GM18502 (cell line): ENCODE results near the gene ADAM12.

Experiments
- ATAC-seq: cut with Tn5 transposase; IDR thresholded peaks from one replicate; pipeline ENCODE4 v1.9.1; 2021; ENCODE audit warnings: mild to moderate bottlenecking; ENCODE audit not compliant: unreplicated experiment, poor library complexity

Gene ADAM12

DNA sequence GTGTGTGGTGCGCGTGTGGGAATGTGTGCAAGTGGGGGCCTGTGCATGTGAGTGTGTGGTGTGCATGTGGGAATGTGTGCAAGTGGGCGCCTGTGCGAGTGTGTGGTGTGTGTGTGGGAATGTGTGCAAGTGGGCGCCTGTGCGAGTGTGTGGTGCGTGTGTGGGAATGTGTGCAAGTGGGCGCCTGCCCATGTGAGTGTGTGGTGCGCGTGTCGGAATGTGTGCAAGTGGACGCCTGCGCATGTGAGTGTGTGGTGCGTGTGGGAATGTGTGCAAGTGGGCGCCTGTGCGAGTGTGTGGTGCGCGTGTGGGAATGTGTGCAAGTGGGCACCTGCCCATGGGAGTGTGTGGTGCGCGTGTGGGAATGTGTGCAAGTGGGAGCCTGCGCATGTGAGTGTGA lies 259.7 kb downstream of the ADAM12 start:
- no peak for ATAC-seq

- ATAC-seq: no peak
Measured at GRCh38 chr10:126127481-126128029, 260.7 kb downstream of the ADAM12 start.

- ATAC-seq: no peak
Measured at GRCh38 chr10:126126866-126127265, 261.4 kb downstream of the ADAM12 start.

GRCh38 chr10:126126023-126126422 lies 262.3 kb downstream of the ADAM12 start:
- no peak for ATAC-seq

DNA sequence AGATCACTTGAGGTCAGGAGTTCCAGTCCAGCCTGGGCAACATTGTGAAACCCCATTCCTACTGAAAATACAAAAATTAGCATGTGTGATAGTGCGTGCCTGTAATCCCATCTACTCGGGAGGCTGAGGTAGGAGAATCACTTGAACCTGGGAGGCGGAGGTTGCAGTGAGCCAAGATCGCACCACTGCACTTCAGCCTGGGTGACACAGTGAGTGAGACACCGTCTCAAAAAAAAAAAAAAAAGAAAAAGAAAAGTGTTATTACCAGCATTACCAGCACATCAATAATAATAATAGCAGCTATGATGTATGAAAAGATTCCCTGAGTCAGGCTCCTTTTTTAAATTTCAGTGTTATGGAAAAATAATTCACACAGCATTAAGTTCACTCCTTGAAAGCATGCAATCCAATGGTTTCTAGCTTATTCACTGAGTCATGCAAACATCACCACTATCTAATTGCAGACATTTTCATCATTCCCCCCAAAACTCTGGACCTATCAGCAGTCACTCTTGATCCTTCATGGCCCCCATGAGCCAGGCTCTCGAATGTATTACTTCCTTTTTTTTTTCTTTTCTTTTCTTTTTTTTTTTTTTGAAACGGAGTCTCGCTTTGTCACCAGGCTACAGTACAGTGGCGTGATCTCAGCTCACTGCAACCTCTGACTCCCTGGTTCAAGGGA lies 263.5 kb downstream of the ADAM12 start:
- no peak for ATAC-seq

- no peak for ATAC-seq
Measured at GRCh38 chr10:126124046-126124445, 264.2 kb downstream of the ADAM12 start.

GRCh38 chr10:126123466-126123865 lies 264.8 kb downstream of the ADAM12 start:
- no peak for ATAC-seq

DNA sequence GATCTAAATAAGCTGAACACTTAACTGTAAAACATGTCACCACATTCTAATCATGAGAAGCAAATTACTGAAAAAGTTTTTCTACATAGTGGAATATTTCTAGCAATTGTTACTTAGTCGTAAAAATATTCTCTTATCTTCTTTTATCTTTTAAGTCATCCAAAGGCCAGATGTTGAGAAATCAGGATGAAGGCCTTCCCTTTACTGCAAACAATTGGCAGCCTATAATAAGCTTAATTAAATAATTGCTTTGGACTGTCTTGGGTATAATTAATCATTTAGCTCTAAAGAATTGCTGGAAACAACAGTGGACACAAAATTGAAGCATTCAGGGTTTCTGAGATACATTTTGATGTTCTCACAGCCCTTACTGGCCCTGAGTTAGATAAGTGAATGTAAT lies 265.4 kb downstream of the ADAM12 start:
- ATAC-seq: no peak

DNA sequence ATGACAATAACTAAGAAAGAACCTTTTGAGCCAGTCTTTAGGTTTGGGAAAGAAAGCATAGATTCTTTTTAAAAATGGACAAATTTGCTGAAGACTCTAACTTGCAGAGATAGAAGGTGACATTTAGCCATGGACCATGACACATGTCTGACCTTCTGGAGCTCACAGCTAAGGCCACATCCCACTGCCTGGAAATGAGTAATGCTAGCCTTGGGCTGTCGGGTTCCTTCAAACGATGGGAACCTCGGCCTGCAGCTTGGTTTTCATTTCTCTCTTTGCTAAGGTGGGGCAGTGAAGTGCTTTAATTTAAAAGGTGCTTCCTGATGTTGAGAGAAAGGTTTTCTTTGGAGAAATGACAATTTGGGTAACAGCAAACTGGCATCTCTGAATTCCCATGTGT lies 268.7 kb downstream of the ADAM12 start:
- ATAC-seq: no peak

DNA sequence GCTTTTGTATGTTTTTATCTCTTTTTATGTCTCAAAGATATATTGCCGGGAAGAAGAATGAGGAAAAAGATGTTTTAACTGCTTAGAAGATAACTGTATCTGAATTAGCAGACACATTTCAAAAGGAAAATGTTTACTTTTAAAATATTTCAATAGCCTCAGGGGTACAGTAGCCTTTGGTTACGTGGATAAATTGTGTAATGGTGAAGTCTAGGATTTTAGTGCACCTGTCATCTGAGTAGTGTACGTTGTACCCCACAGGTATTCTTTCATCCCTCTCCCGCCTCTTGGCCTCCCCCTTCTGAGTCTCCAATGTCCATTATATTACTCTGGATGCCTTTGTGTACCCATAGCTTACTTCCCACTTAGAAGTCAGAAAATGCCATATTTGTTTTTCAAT lies 269.8 kb downstream of the ADAM12 start:
- no peak for ATAC-seq

DNA sequence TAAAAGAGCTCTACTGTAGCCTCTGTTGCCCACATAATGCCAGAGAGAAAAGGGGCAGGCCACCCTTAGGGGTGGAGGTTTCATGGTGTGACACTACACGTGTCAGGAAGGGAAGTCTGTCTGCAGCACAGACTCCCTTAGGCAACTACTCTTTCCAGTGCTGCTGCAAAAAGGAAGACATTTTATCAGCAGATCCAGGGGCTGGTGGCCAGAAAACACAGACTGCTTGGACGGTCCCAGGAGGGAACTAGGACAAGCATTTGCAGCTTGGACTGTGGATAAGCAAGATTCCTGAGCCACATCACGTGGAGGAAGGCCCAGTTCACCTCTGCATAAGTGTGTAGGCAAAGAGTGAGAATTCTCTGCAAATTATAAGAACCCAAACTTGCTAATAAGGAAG lies 271.1 kb downstream of the ADAM12 start:
- no peak for ATAC-seq

- ATAC-seq: no peak
Measured at GRCh38 chr10:126115886-126116285, 272.4 kb downstream of the ADAM12 start.

GRCh38 chr10:126114884-126115555 lies 273.3 kb downstream of the ADAM12 start:
- no peak for ATAC-seq

GRCh38 chr10:126111516-126111915 lies 276.8 kb downstream of the ADAM12 start:
- no peak for ATAC-seq

DNA sequence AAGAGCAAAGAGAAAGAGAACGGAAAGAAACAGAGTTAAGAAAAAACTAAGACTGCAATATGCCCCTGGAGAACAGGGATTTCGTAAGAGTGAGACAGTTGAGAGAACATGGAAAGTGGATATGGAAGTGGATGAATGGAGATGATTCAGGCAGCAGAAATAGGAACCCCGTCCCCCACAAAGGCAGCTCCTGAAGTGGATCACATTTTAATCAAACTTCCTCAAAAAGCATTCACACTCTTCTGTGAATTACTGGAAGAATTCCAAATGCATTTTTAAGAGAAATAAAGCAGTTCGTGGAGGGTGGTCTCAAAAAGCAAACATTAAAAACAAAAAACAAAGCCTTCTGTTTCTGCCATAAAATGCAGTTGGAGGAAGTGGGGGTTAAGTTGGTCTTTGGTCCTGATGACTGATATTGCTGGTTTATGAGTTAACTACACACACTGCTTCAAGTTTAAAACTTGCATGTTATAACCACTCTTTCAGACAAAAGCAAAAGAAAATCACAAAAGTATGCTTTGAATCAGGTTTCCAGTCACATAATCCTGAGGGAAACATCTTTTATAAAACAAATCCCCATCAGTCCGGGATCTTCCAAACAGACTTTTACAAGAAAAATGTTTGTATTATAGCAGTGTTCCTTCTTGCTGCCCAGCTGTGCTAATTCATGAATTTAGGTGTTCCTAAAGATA lies 277.6 kb downstream of the ADAM12 start:
- ATAC-seq: no peak

DNA sequence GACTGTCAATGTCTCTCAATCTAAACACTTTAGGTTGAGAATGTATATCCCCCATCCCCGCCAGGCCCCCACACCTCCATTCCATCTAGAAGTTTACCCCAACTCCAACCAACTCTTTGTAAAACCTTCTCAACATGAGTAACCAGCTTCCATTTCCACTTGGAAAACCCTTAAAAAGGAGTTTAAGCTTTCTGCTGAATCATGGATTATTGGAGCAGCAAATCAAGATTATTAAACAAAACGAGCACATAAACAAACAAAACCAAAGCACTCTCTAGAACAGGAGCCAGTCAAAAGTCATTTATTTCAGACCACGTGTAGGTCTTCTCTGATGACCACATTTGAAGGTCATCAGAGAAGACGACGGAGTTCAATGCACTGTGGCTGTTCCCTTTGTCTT lies 278.4 kb downstream of the ADAM12 start:
- ATAC-seq: no peak

DNA sequence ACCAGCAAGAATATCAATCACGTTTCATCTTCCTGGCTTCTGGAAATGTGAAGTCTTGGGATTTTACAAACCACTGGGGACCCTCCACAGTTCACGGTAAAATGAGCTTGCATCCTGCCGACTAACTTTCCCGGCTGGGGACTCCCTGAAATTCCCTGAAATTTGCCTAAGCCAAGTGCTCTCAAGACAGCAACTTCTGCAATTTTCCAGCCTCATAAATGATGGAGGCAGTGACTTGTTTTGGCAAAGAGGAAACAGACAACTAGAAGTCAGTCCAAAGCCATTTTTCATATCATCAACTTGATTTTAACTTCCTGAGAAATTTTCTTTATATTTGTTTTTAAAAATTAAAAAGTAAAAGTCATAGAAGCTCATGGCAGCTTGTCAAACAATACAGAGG lies 279.6 kb downstream of the ADAM12 start:
- no peak for ATAC-seq

DNA sequence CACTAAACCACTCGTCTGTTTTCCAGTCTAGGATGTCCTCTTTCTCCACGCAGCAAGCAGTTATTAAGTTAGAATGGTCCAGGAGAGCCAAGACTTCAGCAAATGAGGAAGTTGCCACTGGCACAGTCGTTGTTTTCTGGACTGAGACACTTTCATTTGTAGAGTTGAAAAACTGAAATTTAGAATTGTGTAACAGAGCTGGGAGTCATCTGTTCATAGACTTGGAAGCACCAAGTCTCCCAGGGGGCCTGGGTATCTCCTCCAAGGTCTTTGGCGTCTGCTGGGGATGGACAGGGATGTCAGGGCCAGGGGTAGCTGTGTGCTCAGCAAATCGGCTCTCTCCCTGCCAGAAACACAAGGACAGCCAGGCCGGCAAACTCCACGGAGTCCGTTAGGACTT lies 283.5 kb downstream of the ADAM12 start:
- ATAC-seq: no peak

- no peak for ATAC-seq
Measured at GRCh38 chr10:126102636-126103035, 285.6 kb downstream of the ADAM12 start.

DNA sequence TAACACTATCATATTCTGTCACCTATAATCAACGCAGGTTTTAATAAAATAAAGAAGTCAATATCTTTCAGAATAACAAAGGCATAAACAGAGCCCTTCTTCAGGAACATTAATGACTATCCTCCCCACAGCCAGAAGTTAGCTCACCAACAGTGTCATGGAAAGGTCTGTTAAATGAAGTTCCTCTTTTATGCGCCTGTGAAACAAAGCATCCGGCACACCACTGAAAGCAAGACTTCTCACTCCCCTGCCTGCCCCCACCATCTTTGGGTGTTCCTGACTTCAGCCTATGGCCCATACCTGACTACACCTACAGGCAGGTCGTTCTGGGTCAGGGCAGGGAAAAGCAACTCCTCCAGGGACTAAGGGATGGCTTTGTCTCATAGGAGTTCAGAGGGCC lies 286.5 kb downstream of the ADAM12 start:
- ATAC-seq: peak; percentile 89

- ATAC-seq: no peak
Measured at GRCh38 chr10:126101325-126101724, 287.0 kb downstream of the ADAM12 start.
